ENCODE results near the gene INCA1. TPM values are rescaled to one million over a fixed set of nuclear protein-coding genes. Genes with fewer than 3 reads are reported as not detected.
A peak's percentile ranks its signal among the peaks of the same experiment; 100 is the strongest.

INCA1 gene
- total and polyA plus RNA-seq, 2 of the 8 experiments (the other 6 are each of a cell fraction or from before 2014, with no cell fraction given): 0.89 to 1.4 TPM

GRCh38 chr17:4953451-4953961 is 43.8 kb downstream of the INCA1 start:
- Histone ChIP-seq H3K56ac (replicated peaks; ENCODE audit: insufficient read length, low read depth, low read length) (no peak overlapping the region), H3K79me1 (ENCODE audit: low read depth, low read length) (0 out of 2 replicates have a peak, but pooled peaks cover 2% of the 10 kb centered on the region), H3K36me3 (ENCODE audit: control insufficient read depth in 2 of 4, insufficient read depth in 4 of 4, low read length in 3 of 4) (no peaks in the 10 kb centered on the region), H3K14ac (ENCODE audit: insufficient read length) (no peak overlapping the region), H3K9ac (replicated peaks in 1 of 4; ENCODE audit: extremely low read depth in 1 of 4, low read depth in 3 of 4, low read length in 3 of 4) (no peak overlapping the region), H4K5ac (ENCODE audit: insufficient read length, low read depth, low read length) (no peak overlapping the region), H3K23ac (ENCODE audit: insufficient read length) (no peak overlapping the region), H3K18ac (ENCODE audit: extremely low read depth, low read length) (no peak overlapping the region), H3K4me1 (replicated peaks in 1 of 4; ENCODE audit: control insufficient read depth in 3 of 4, insufficient read depth in 4 of 4, low read length in 3 of 4) (peaks cover 0 to 13% (median 9%) of the 10 kb centered on the region in 4 experiments; a peak in 6 of 7 replicates), H4K20me1 (replicated peaks in 1 of 2; ENCODE audit: control insufficient read depth in 1 of 2, insufficient read depth in 2 of 2, low read length in 2 of 2) (no peaks in the 10 kb centered on the region), H2BK120ac (replicated peaks; ENCODE audit: low read depth, low read length) (no peak overlapping the region), H3K4me2 (ENCODE audit: insufficient read depth in 1 of 2, low read depth in 2 of 2, low read length in 2 of 2) (no peak overlapping the region), H3K9me3 (ENCODE audit: insufficient read depth in 2 of 2, low read depth in 1 of 2, low read length in 1 of 2) (no peaks in the 10 kb centered on the region), H3K23me2 (ENCODE audit: low read depth, low read length) (peaks cover 8% of the 10 kb centered on the region), H2BK20ac (ENCODE audit: low read length) (no peak overlapping the region), H2AK5ac (ENCODE audit: low read depth, low read length) (no peak overlapping the region), H4K8ac (ENCODE audit: extremely low read depth, insufficient read depth, low read length) (no peak overlapping the region), H4K91ac (replicated peaks; ENCODE audit: insufficient read length, low read length) (peak overlapping the region; percentile 20), H3K27ac (ENCODE audit: low read depth, low read length) (no peak overlapping the region), H2AFZ (ENCODE audit: low read length) (no peak overlapping the region), H3K4ac (replicated peaks; ENCODE audit: insufficient read length, low read depth, low read length) (no peak overlapping the region), H3K79me2 (ENCODE audit: control insufficient read depth in 1 of 2, insufficient read depth in 2 of 2, low read length in 2 of 2) (no peaks in the 10 kb centered on the region; a peak in 1 of 4 replicates), H2BK5ac (ENCODE audit: low read depth, low read length) (no peak overlapping the region), H2BK15ac (ENCODE audit: low read length) (no peak overlapping the region), H3K4me3 (ENCODE audit: extremely low read depth in 1 of 4, insufficient read depth in 2 of 4, low read depth in 3 of 4, low read length in 4 of 4) (no peak overlapping the region), H3K27me3 (replicated peaks in 1 of 4; ENCODE audit: control insufficient read depth in 3 of 4, extremely low read depth in 1 of 4, insufficient read depth in 3 of 4, low read length in 3 of 4) (no peaks in the 10 kb centered on the region), H2BK12ac (ENCODE audit: low read depth, low read length) (no peak overlapping the region)
- DNase-seq (ENCODE audit: low read depth in 1 of 2, low spot score in 2 of 2) (no peak), FAIRE-seq (no peak)
- CTCF ChIA-PET (ENCODE audit: partially characterized antibody): interaction anchor here (0.6 to 5.0 kb wide), 12 partner anchors 8 to 456 kb away, joined by 3 to 20 read pairs (median 4); partner anchors contain the start of genes CAMTA2 and SLC52A1
- TF ChIP-seq CTBP2 (IDR thresholded peaks at IDR 0.05; ENCODE audit: borderline replicate concordance, insufficient read depth, insufficient read length, low read length) (no peak), CREB1 (IDR thresholded peaks at IDR 0.05) (no peak), SRF (IDR thresholded peaks at IDR 0.05; ENCODE audit: low read depth, low read length) (no peak), SUZ12 (IDR thresholded peaks at IDR 0.05; ENCODE audit: low read length) (no peak), SIRT6 (IDR thresholded peaks at IDR 0.05; ENCODE audit: low read length) (no peak), TEAD4 (IDR thresholded peaks at IDR 0.05; ENCODE audit: low read depth, low read length) (no peak)
- WGBS, 2 experiments (ENCODE audit: extremely low coverage in 1 of 2, insufficient coverage in 1 of 2, insufficient read length in 1 of 2, insufficient replicate concordance in 2 of 2, low coverage in 1 of 2, low lambda C conversion rate in 2 of 2, missing lambda C conversion rate in 1 of 2): 90% methylated on average over 14 of the region's 14 CpGs; no CpG with 5 or more reads in 1 of the 2 experiments
- POLR2A ChIA-PET (ENCODE audit: partially characterized antibody): interaction anchor here (0.6 to 32.4 kb wide), 6 partner anchors 6 to 42 kb away, joined by 3 to 987 read pairs (median 4); partner anchors contain the start of genes ENO3, PFN1, RNF167 and SLC25A11

All from H1 (cell line).